ENCODE data around the gene SORL1-AS1.

Gene SORL1-AS1

DNA sequence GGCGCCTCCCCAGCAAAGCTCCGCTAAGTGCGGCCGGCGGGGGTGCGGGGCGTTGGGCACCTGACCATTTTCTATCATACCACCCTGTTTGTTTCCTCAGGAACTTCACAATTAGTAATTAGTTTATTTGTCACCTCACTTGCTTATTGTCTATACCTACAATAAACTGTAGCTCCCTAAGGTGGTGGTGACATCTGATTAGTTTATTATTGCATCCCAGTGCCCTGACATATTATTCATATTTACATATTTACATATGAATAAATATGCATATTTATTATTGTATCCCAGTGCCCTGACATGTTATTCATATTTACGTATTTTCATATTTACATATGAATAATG, 25.4 kb downstream of the SORL1-AS1 start:
- no peaks in the 10 kb centered on the region for H3K9me3 ChIP-seq
- intact Hi-C loops (cut with DNase I; ENCODE audit: low total_unique reads) (no loop called here), in situ Hi-C loops (cut with MboI; ENCODE audit: low sequenced_read_pairs in 4 of 4) (no loop called here)
- no peak overlapping the region for H3K27ac ChIP-seq
- H3K27me3 ChIP-seq, result peaks cover 0 to 11% (median 0%) of the 10 kb centered on the region in 3 donors
- no peak for ATAC-seq
- no peaks in the 10 kb centered on the region for H3K36me3 ChIP-seq
- TF ChIP-seq POLR2A (IDR thresholded peaks at IDR 0.05), result no peak
- TF ChIP-seq, protein P1, sequence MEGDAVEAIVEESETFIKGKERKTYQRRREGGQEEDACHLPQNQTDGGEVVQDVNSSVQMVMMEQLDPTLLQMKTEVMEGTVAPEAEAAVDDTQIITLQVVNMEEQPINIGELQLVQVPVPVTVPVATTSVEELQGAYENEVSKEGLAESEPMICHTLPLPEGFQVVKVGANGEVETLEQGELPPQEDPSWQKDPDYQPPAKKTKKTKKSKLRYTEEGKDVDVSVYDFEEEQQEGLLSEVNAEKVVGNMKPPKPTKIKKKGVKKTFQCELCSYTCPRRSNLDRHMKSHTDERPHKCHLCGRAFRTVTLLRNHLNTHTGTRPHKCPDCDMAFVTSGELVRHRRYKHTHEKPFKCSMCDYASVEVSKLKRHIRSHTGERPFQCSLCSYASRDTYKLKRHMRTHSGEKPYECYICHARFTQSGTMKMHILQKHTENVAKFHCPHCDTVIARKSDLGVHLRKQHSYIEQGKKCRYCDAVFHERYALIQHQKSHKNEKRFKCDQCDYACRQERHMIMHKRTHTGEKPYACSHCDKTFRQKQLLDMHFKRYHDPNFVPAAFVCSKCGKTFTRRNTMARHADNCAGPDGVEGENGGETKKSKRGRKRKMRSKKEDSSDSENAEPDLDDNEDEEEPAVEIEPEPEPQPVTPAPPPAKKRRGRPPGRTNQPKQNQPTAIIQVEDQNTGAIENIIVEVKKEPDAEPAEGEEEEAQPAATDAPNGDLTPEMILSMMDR (IDR thresholded peaks at IDR 0.05 in 4 of 5, conservative IDR thresholded peaks at IDR 0.05 in 1 of 5), result no peak
- DNase-seq, result no peak
- H3K4me3 ChIP-seq, result peak overlapping the region in 2 of 4 donors; percentile 17 to 44
- no peaks in the 10 kb centered on the region for H3K4me1 ChIP-seq

DNA sequence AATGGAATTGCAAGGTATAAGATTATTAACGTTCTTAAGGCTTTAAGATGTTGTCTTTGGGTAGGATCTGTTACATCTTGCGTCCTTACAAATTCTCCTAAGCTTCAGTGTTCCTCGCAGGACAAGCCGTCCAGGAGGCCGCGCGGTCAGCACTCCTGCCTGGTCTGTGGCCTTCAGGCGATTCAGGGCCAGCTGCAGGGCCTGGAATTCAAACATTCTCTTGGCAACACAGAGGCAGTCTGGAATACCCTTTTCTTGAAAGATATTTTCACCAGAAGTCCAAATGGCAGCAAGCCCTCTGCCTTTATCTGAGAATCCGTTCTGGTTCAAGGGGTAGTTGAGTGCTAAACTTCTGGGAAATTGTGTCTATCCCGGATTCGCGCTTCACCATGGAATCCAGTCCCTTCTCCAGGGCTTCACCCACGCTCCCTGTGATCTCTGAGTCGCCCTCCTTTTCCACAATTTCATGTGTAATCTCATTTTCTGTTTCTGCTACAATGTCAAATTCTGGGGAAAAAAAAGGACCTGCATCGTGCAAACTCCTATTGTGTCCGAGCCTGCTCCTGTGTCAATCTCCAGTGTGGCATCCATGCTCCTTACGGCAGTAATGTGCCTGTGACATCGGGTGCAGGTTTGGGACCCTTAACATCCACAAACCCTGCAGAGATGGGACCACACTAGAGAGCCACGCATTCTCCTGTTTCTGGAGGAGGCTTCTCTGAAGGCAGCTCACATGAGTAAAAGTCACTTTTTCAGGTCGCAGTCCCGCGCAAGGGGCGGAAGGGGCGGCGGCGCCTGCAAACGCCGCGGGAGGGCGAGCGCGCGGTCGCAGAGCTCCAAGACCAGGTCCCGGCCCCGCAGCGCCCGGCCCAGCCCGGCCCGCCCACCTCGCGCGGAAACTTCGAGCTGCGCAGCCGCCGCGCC, 26.0 kb downstream of the SORL1-AS1 start:
- Histone ChIP-seq H3K9me3 (no peaks in the 10 kb centered on the region), H3K36me3 (no peaks in the 10 kb centered on the region), H3K4me1 (no peaks in the 10 kb centered on the region), H3K4me3 (peak overlapping the region in 2 of 4 donors; percentile 17 to 44), H3K27ac (no peak overlapping the region), H3K27me3 (peaks cover 0 to 11% (median 0%) of the 10 kb centered on the region in 3 donors)
- intact Hi-C loops (cut with DNase I; ENCODE audit: low total_unique reads), result no loop called here
- DNase-seq (no peak), ATAC-seq (no peak)
- TF ChIP-seq, protein P1 (IDR thresholded peaks at IDR 0.05 in 4 of 5, conservative IDR thresholded peaks at IDR 0.05 in 1 of 5), result no peak
- TF ChIP-seq POLR2A (IDR thresholded peaks at IDR 0.05), result no peak
- in situ Hi-C loops (cut with MboI; ENCODE audit: low sequenced_read_pairs in 4 of 4), result no loop called here

DNA sequence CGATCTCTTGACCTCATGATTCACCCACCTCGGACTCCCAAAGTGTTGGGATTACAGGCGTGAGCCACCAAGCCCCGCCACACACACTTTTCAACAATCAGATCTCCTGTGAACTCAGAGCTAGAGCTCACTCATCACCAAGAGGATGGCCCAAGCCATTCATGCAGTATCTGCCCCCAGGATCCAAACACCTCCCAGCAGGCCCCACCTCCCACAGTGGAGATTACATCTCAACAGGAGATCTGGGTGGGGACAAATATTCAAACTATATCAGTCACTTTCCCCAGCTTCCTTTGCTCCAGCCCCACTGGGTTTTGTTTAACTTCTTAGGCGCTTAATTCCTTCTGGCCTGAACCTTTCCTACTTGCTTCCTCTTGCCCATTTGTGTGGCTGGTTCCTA, 26.9 kb downstream of the SORL1-AS1 start:
- TF ChIP-seq, protein P1 (IDR thresholded peaks at IDR 0.05 in 4 of 5, conservative IDR thresholded peaks at IDR 0.05 in 1 of 5), result no peak
- TF ChIP-seq POLR2A (IDR thresholded peaks at IDR 0.05), result no peak
- Histone ChIP-seq H3K36me3 (no peaks in the 10 kb centered on the region), H3K9me3 (no peaks in the 10 kb centered on the region), H3K27ac (no peak overlapping the region), H3K27me3 (peaks cover 0 to 11% (median 0%) of the 10 kb centered on the region in 3 donors), H3K4me3 (no peak overlapping the region), H3K4me1 (no peaks in the 10 kb centered on the region)
- in situ Hi-C loops (cut with MboI; ENCODE audit: low sequenced_read_pairs in 4 of 4), result no loop called here
- ATAC-seq (no peak), DNase-seq (no peak)
- intact Hi-C loops (cut with DNase I; ENCODE audit: low total_unique reads), result no loop called here

DNA sequence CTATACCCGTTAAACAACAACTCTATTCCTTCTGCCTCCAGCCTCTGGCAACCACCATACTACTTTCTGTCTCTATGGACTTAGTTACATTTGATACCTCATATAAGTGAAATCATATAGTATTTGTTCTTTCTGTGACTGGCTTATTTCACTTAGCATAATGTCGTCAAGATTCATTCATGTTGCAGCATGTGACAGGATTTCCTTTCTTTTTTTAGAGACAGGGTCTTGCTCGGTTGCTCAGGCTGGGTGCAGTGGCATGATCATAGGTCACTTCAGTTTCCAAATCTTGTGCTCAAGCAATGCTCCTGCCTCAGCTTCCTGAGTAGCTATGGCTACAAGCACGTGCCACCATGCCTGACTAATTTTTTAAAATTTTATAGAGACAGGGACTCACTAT, 30.1 kb downstream of the SORL1-AS1 start:
- Histone ChIP-seq H3K9me3 (no peaks in the 10 kb centered on the region), H3K27ac (no peak overlapping the region), H3K36me3 (no peaks in the 10 kb centered on the region), H3K4me3 (no peak overlapping the region), H3K4me1 (no peaks in the 10 kb centered on the region), H3K27me3 (peaks cover 0 to 4% (median 0%) of the 10 kb centered on the region in 3 donors)
- intact Hi-C loops (cut with DNase I; ENCODE audit: low total_unique reads) (no loop called here), in situ Hi-C loops (cut with MboI; ENCODE audit: low sequenced_read_pairs in 4 of 4) (no loop called here)
- no peak for DNase-seq
- no peak for ATAC-seq
- TF ChIP-seq POLR2A (IDR thresholded peaks at IDR 0.05), result no peak
- TF ChIP-seq, protein P1 (IDR thresholded peaks at IDR 0.05 in 4 of 5, conservative IDR thresholded peaks at IDR 0.05 in 1 of 5), result no peak

Data from gastrocnemius medialis (tissue), 4 donors.